SH-SY5Y (cell line): ENCODE measurements around the gene KDM7A.

Experiments used
- GATA2 ChIP-seq: IDR thresholded peaks from 2 replicates; pipeline ENCODE4 v1.6.1; 2011; ENCODE audit warnings: mild to moderate bottlenecking, low read depth, low read length
- GATA3 ChIP-seq: IDR thresholded peaks from 2 replicates; pipeline ENCODE4 v1.6.1; 2011; ENCODE audit warnings: low read depth, mild to moderate bottlenecking, low read length, moderate library complexity

- no peak for TF ChIP-seq GATA3
- no peak for TF ChIP-seq GATA2
Measured at GRCh38 chr7:140142031-140142430, 34.8 kb downstream of the KDM7A start.
